K562 (cell line): ENCODE results near the gene LRP1. TPM values are rescaled to one million over a fixed set of nuclear protein-coding genes. Genes with fewer than 3 reads are reported as not detected.
A peak's percentile ranks its signal among the peaks of the same experiment; 100 is the strongest.

ENCODE experiments used
- BMI1 ChIP-seq: fragments of 150-350 bp; IDR thresholded peaks from 2 replicates; pipeline ENCODE4 v1.6.1; 2014; ENCODE audit warnings: low read length
- CREB3L1 ChIP-seq: fragments of 450-650 bp; IDR thresholded peaks from 2 replicates; pipeline ENCODE4 v1.6.1; 2014; ENCODE audit warnings: low read depth, mild to moderate bottlenecking, moderate library complexity, borderline replicate concordance
- DNMT1 ChIP-seq: fragments of 450-650 bp; IDR thresholded peaks from 2 replicates; pipeline ENCODE4 v1.6.1; 2016; ENCODE audit warnings: antibody characterized with exemption, mild to moderate bottlenecking
- ELF1 ChIP-seq: fragments of 200-800 bp; sonication (Bioruptor generic); IDR thresholded peaks from 2 replicates; pipeline ENCODE4 v1.6.1; 2016; ENCODE audit warnings: missing genetic modification characterization, missing compliant biosample characterization
- IRF9 ChIP-seq: fragments of 450-650 bp; IDR thresholded peaks from 2 replicates; pipeline ENCODE4 v1.6.1; 2016; ENCODE audit warnings: missing biosample characterization, missing genetic modification characterization
- KLF6 ChIP-seq: fragments of 250-450 bp; sonication (Bioruptor Pico); IDR thresholded peaks from 2 replicates; pipeline ENCODE4 v1.4.0; 2020; ENCODE audit warnings: mild to moderate bottlenecking, moderate library complexity, borderline replicate concordance
- PHF21A ChIP-seq: fragments of 450-650 bp; IDR thresholded peaks from 2 replicates; pipeline ENCODE4 v1.6.1; 2017; ENCODE audit warnings: low read depth, borderline replicate concordance
- SP1 ChIP-seq: sonication (generic); formaldehyde crosslinking; IDR thresholded peaks from 2 replicates; pipeline ENCODE4 v1.8.1; 2022; ENCODE audit warnings: mild to moderate bottlenecking, missing genetic modification reagents
- TSC22D4 ChIP-seq: fragments of 450-650 bp; IDR thresholded peaks from 2 replicates; pipeline ENCODE4 v1.6.1; 2016; ENCODE audit warnings: missing genetic modification characterization, missing biosample characterization, control low read depth
- XRCC4 ChIP-seq: IDR thresholded peaks from one replicate; pipeline ENCODE4 v1.6.1; 2011; ENCODE audit not compliant: insufficient read depth, insufficient read length; ENCODE audit errors: extremely low read depth
- ZNF354B ChIP-seq: fragments of 250-450 bp; sonication (Bioruptor Pico); IDR thresholded peaks from 2 replicates; pipeline ENCODE4 v1.4.0; 2020
- ZNF384 ChIP-seq: IDR thresholded peaks from 2 replicates; pipeline ENCODE4 v1.6.1; 2012; ENCODE audit warnings: low read depth, low read length, improper control_type of control experiment
- ZNF609 ChIP-seq: sonication (generic); formaldehyde crosslinking; IDR thresholded peaks from 2 replicates; pipeline ENCODE4 v1.8.1; 2023; ENCODE audit warnings: missing genetic modification reagents, mild to moderate bottlenecking, borderline replicate concordance
- ZZZ3 ChIP-seq: fragments of 450-650 bp; IDR thresholded peaks from 2 replicates; pipeline ENCODE4 v1.6.1; 2016; ENCODE audit warnings: antibody characterized with exemption, mild to moderate bottlenecking, moderate library complexity
- polyA plus RNA-seq, 8 experiments: library from polyadenylated mRNA; depleted of rRNA in 4 of 8; stranded (reverse) in 5 of 8; unstranded in 3 of 8; fragments of >200 nt; fragmentation: Nextera tagmentation in 2 of 8; fragmentation: Illumina TruSeq in 1 of 8; extraction: Ambion mirVana in 2 of 8; extraction: Trizol in 1 of 8; gene quantifications; 2 replicates each; pipeline versions ENCODE4 v1.2.1 to v1.2.3, GENCODE V29; 2011 to 2014; ENCODE audit warnings: inconsistent platforms in 1 of 8, missing spikeins in 1 of 8
- total RNA-seq, 7 experiments: library from RNA; depleted of rRNA in 6 of 7; stranded (reverse); fragments of >200 nt in 6 of 7; fragmentation: Illumina TruSeq in 2 of 7; extraction: Trizol in 2 of 7; gene quantifications; 2 replicates each; pipeline versions ENCODE4 v1.2.1 to v1.2.3, GENCODE V29; 2011 to 2021; ENCODE audit warnings: low replicate concordance in 1 of 7
- TF ChIP-seq, protein P1 (sequence below): fragments of 200-800 bp; sonication (Bioruptor generic); IDR thresholded peaks from 2 replicates; pipeline ENCODE4 v1.6.1; 2016; ENCODE audit warnings: missing genetic modification characterization, missing compliant biosample characterization

LRP1 gene
- total and polyA plus RNA-seq, 9 of the 15 experiments (the other 6 are each of a cell fraction or from before 2014, with no cell fraction given) = 0.04 to 0.64 (median 0.19) TPM; not detected in 2

GRCh38 chr12:57111031-57111734 lies 17.1 kb upstream of the LRP1 start, which contains the start of gene STAT6 (continued):
- TF ChIP-seq, protein P1, sequence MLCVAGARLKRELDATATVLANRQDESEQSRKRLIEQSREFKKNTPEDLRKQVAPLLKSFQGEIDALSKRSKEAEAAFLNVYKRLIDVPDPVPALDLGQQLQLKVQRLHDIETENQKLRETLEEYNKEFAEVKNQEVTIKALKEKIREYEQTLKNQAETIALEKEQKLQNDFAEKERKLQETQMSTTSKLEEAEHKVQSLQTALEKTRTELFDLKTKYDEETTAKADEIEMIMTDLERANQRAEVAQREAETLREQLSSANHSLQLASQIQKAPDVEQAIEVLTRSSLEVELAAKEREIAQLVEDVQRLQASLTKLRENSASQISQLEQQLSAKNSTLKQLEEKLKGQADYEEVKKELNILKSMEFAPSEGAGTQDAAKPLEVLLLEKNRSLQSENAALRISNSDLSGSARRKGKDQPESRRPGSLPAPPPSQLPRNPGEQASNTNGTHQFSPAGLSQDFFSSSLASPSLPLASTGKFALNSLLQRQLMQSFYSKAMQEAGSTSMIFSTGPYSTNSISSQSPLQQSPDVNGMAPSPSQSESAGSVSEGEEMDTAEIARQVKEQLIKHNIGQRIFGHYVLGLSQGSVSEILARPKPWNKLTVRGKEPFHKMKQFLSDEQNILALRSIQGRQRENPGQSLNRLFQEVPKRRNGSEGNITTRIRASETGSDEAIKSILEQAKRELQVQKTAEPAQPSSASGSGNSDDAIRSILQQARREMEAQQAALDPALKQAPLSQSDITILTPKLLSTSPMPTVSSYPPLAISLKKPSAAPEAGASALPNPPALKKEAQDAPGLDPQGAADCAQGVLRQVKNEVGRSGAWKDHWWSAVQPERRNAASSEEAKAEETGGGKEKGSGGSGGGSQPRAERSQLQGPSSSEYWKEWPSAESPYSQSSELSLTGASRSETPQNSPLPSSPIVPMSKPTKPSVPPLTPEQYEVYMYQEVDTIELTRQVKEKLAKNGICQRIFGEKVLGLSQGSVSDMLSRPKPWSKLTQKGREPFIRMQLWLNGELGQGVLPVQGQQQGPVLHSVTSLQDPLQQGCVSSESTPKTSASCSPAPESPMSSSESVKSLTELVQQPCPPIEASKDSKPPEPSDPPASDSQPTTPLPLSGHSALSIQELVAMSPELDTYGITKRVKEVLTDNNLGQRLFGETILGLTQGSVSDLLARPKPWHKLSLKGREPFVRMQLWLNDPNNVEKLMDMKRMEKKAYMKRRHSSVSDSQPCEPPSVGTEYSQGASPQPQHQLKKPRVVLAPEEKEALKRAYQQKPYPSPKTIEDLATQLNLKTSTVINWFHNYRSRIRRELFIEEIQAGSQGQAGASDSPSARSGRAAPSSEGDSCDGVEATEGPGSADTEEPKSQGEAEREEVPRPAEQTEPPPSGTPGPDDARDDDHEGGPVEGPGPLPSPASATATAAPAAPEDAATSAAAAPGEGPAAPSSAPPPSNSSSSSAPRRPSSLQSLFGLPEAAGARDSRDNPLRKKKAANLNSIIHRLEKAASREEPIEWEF (CRISPR knock-in tag) = no peak
- TF ChIP-seq CREB3L1 (0 out of 2 replicates have a peak, but pooled peaks have one; percentile 6), IRF9 (tag) (no peak), DNMT1 (no peak), XRCC4 (no peak), KLF6 (CRISPR knock-in tag) (no peak), ZNF384 (no peak), ZZZ3 (no peak), ELF1 (tag) (peak; percentile 57), ZNF354B (no peak), BMI1 (no peak), SP1 (CRISPR knock-in tag) (peak; percentile 17; the same call in 1 of the 2 replicates), TSC22D4 (no peak), PHF21A (peak; percentile 49; the same call in 1 of the 2 replicates), ZNF609 (CRISPR knock-in tag) (no peak)
